Measurements from ENCODE around the gene TMEM184A.

DNA sequence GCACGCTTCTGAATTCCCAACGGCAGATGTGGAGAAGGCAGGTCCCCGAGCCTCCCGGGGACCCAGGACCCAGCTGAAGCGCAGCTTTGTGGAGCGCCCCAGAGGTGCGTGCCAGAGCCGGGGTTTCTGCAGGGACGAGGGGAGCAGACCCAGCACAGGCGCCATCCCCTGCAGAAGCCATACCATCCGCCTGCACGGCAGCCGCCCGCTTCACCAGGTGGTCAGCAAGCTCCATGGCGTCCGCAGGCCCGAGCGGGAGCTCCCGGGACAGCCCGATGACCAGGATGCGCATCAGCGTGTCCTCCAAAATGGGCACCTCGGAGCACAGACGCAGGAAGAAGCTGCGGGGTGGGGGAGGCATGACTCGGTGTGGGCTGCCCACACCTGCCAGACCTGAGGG, 62.4 kb downstream of the TMEM184A start:
- no peak for TF ChIP-seq POLR2A (IDR thresholded peaks at IDR 0.05)
- TF ChIP-seq, protein P1, sequence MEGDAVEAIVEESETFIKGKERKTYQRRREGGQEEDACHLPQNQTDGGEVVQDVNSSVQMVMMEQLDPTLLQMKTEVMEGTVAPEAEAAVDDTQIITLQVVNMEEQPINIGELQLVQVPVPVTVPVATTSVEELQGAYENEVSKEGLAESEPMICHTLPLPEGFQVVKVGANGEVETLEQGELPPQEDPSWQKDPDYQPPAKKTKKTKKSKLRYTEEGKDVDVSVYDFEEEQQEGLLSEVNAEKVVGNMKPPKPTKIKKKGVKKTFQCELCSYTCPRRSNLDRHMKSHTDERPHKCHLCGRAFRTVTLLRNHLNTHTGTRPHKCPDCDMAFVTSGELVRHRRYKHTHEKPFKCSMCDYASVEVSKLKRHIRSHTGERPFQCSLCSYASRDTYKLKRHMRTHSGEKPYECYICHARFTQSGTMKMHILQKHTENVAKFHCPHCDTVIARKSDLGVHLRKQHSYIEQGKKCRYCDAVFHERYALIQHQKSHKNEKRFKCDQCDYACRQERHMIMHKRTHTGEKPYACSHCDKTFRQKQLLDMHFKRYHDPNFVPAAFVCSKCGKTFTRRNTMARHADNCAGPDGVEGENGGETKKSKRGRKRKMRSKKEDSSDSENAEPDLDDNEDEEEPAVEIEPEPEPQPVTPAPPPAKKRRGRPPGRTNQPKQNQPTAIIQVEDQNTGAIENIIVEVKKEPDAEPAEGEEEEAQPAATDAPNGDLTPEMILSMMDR (IDR thresholded peaks at IDR 0.05) = no peak
- no peak for TF ChIP-seq EP300 (IDR thresholded peaks at IDR 0.05)
- TF ChIP-seq POLR2AphosphoS5 (IDR thresholded peaks at IDR 0.05) = no peak
